Activated CD4-positive, alpha-beta memory T cell treated with anti-CD3 and anti-CD28 coated beads for 36 hours (primary cell): ENCODE results near the gene TRIM72. TPM values are rescaled to one million over a fixed set of nuclear protein-coding genes. Genes with fewer than 3 reads are reported as not detected.

ENCODE experiments used
- CTCF ChIA-PET: fragments of 350-600 bp; sonication (Branson Sonifier 250); formaldehyde crosslinking; loops from one replicate; lab custom pipeline; 2021; ENCODE audit warnings: antibody characterized with exemption, inconsistent platforms; lab: Charles Lee
- POLR2A ChIA-PET: fragments of 350-600 bp; sonication (Branson Sonifier 250); formaldehyde crosslinking; loops from one replicate; lab custom pipeline; 2021; ENCODE audit warnings: antibody characterized with exemption; lab: Charles Lee
- DNase-seq: peaks from one replicate; pipeline ENCODE4 v3.0.0-alpha.2; 2020
- H3K27ac Mint-ChIP-seq: one replicate; pipeline ENCODE4 v1.8.0; 2021; ENCODE audit warnings: mixed read lengths
- H3K27me3 Mint-ChIP-seq: one replicate; pipeline ENCODE4 v1.8.0; 2021; ENCODE audit warnings: mixed read lengths
- H3K36me3 Mint-ChIP-seq: one replicate; pipeline ENCODE4 v1.8.0; 2021; ENCODE audit warnings: mixed read lengths
- H3K4me1 Mint-ChIP-seq: one replicate; pipeline ENCODE4 v1.8.0; 2021; ENCODE audit warnings: low read depth, mixed read lengths
- H3K4me3 Mint-ChIP-seq: one replicate; pipeline ENCODE4 v1.8.0; 2021; ENCODE audit warnings: mild to moderate bottlenecking, mixed read lengths
- H3K9me3 Mint-ChIP-seq: one replicate; pipeline ENCODE4 v1.8.0; 2021; ENCODE audit warnings: mixed read lengths
- intact Hi-C: fragments of 100-400 bp; cut with micrococcal nuclease; formaldehyde crosslinking; loops from one replicate; pipeline ENCODE4 v1.15.1; 2023
- total RNA-seq, 2 experiments: library from RNA; stranded (reverse); gene quantifications; one replicate each; pipeline ENCODE4 v1.2.3, GENCODE V29; 2021

The TRIM72 gene
- total RNA-seq, 2 experiments from 2014 or later: not detected

DNA sequence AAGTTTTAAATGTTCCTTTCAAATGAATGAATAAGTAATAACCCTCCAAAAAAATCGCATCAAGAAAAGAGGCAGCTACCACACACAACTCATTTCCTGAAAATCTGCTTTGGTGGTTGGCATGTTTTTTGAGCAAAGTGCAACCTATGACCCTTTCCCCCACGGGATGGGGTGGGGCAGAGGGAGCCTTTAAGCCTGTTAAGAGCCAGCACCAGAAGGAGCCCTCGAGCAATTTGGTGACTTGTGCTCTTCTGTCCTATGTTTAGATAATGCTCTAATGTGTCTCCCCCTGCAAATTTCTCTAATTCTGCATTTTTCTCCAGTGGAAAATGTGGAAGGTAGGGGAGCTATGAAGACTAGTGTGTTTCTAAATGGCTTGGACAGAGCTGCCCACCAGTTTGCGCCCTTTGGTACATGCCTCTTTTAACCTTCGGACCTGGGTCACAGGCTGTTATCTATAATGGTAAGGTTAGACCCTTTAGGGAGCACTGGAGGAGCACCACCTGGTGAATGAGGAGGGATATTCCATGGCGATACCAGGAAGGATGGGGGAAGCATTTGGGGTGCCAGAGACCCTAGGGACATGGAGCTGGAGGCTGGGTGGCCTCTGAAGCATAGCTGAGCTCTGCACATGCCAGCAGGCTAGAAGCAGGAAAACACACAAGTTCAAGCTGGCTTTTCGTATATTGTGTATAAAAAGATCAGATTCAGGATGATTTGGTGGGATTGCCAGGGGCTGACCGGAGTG is 12.9 kb upstream of the TRIM72 start:
- ChIA-PET POLR2A (interaction anchor here (0.6 to 3.8 kb wide), 7 partner anchors 10 to 263 kb away, joined by 3 to 30 read pairs (median 4); partner anchors contain the start of gene FUS), CTCF (interaction anchor here (0.5 to 4.1 kb wide), 8 partner anchors 12 to 255 kb away, joined by 3 to 28 read pairs (median 4); partner anchors contain the start of gene ZNF843)
- Mint-ChIP-seq H3K27me3 (no peaks in the 10 kb centered on the region), H3K4me1 (peaks cover 60% of the 10 kb centered on the region), H3K27ac (peak overlapping the region; percentile 69), H3K36me3 (peaks cover 20% of the 10 kb centered on the region), H3K4me3 (peak overlapping the region; percentile 78), H3K9me3 (no peaks in the 10 kb centered on the region)
- peak; percentile 76 for DNase-seq
- intact Hi-C loops: loop anchor here (1.0 to 5.0 kb wide), 3 partner anchors 151 to 241 kb away; partner anchors contain the start of gene ZNF843

DNA sequence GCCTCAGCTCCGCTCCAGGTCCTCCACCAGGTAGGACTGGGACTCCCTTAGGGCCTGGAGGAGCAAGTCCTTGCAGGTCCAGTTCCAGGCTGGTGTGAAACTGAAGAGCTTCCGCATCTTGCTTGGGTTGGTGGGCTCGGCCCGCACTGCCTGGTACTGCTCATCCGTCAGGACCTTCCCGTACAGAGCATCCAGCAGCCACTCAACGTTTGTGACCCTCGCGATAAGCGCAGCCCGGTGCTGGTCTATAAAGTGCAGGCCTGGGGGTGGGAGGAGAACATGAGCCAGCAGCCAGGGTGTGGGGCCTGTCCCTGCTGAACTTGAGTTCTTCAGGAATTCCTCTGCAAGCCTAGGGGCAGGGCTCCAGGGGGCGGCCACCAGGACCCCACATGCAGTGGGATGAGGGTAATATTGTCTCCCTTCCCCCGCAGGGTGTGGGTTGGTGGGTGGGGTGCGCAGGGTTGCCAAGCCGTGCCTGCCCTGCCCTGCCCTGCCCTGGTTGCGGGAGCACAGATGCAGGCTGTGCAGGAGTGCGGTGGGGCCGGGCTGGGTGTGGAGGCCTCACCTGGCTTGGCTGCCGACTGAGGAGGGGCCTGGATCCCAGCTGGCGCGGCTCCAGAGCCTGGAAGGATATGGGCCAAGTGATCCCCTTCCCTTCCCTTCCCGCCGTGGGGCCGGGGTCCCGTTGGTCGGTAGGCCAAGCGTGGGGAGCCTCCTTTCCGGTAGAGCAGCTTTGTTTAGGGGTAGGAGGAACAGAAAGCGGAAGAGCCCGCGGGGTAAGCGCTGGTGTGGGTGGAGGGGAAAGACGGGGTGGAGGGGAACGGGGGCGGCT is 12.1 kb upstream of the TRIM72 start:
- H3K27me3 Mint-ChIP-seq: no peaks in the 10 kb centered on the region
- H3K27ac Mint-ChIP-seq: peak overlapping the region; percentile 69
- peak; percentile 47 for DNase-seq
- POLR2A ChIA-PET: interaction anchor here (0.8 to 3.8 kb wide), 7 partner anchors 8 to 24 kb away, joined by 3 to 30 read pairs (median 6); partner anchors contain the start of gene FUS
- H3K9me3 Mint-ChIP-seq: no peaks in the 10 kb centered on the region
- peaks cover 14% of the 10 kb centered on the region for H3K36me3 Mint-ChIP-seq
- CTCF ChIA-PET: interaction anchor here (0.5 to 4.1 kb wide), 8 partner anchors 11 to 254 kb away, joined by 3 to 28 read pairs (median 4); partner anchors contain the start of gene ZNF843
- peaks cover 57% of the 10 kb centered on the region for H3K4me1 Mint-ChIP-seq
- H3K4me3 Mint-ChIP-seq: peak overlapping the region; percentile 78
- intact Hi-C loops: loop anchor here (5.0 kb wide), 2 partner anchors 151 to 241 kb away; partner anchors contain the start of gene ZNF843

DNA sequence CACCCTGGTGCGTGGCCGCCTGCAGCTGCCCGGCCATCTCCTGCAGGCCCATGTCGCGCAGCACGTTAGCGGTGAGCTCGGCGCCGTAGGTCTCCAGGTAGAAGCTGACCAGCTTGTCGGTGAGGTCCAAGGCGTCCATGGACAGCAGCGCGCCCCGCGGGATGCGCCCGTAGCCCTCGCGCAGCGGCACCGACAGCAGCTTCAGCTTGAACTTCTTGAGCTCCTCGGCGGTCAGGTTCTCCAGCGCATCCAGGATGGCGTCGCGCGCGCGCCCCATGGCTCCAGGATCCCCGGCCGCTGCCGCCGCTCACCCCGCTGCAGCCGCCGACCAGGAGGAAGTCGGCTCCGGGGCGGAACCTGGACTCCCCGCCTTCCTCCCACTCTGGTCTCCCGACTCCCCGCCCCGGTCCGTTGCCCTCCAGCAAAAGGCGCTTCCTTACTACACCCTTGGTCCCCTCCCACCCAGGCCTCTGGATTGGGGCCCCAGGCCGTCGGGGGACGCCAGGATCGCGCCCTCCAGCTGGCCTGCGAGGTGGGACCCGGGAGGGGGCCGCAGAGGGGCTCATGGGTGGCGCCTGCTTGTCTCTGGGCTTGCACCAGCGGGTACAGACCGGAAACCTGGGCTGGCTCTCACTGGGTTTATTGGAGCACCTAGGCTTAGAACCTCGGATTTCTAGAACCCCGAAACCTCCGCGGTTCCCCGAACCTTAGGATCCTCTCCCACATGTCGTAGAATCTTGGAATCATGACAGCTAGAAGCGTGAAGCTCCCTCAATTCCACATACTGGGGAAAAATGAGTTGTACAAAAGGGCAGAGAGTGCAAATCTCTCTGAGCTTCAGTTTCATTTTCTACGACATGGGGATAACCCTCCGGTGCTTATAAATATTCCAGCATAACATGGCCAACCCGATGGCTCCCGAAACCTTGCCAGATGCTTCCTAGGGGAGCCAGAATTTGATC is 11.2 kb upstream of the TRIM72 start, which contains the start of gene PYCARD:
Gene PYCARD (minus strand): TSS at position 347 of the 962 bp plus-strand sequence. CDS start 70 bp downstream, at position 277.
- peak within 1 kb of the TSS; percentile 78 for H3K4me3 Mint-ChIP-seq

DNA sequence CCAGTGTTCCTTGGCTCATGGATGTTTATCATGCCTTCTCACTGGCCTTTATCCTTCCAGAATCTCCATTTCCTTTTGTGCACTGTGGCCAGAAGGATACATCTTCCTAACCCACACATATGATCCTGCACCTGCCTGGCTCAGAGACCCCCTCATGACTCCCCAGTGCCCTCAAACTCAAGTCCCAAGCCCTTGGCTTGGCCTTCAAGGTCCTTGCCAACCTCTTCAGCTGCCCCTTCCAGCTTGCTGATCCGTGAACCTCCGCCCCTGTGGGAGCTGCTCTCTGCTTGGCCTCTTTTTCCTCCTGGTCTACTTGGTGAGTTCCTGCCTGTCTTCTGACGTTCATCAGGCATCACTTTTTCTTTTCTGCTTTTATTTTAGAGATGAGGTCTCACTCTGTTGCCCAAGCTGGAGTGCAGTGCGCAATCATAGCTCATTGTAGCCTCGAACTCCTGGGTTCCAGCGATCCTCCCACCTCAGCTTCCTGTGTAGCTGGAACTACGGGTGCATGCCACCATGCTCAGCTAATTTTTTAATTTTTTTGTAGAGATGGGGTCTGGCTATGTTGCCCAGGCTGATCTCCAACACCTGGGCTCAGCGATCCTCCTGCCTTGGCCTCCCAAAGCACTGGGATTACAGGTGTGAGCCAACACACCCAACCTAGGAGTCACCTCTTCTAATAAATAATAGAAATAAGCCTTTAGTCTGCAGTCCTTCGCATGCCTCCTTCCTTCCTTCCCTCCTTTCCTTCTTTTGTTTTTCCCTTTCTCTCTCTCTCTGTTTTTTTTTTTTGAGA is 8.8 kb upstream of the TRIM72 start:
- Mint-ChIP-seq H3K27ac (peak overlapping the region; percentile 42), H3K36me3 (peaks cover 4% of the 10 kb centered on the region), H3K4me1 (peaks cover 31% of the 10 kb centered on the region), H3K4me3 (no peak overlapping the region), H3K9me3 (no peaks in the 10 kb centered on the region), H3K27me3 (no peaks in the 10 kb centered on the region)
- ChIA-PET CTCF (interaction anchor here (0.6 to 0.7 kb wide), 2 partner anchors 12 to 57 kb away, joined by 3 read pairs; no protein-coding TSS in a partner anchor), POLR2A (no interaction called here)
- intact Hi-C loops: loop anchor here (5.0 kb wide), 2 partner anchors 147 to 237 kb away; partner anchors contain the start of gene ZNF843
- DNase-seq: no peak

More for the DNA sequence above, 11.2 kb upstream of the TRIM72 start, which contains the start of gene PYCARD:
- H3K27ac Mint-ChIP-seq: peak within 1 kb of the TSS; percentile 69
- peaks cover 54% of the 10 kb centered on the region for H3K4me1 Mint-ChIP-seq
- peaks cover 13% of the 10 kb centered on the region for H3K36me3 Mint-ChIP-seq
- intact Hi-C loops: loop anchor here (5.0 kb wide), 2 partner anchors 150 to 240 kb away; partner anchors contain the start of gene ZNF843
- peak; percentile 49 for DNase-seq
- CTCF ChIA-PET: interaction anchor here (1.1 to 4.1 kb wide), 4 partner anchors 61 to 240 kb away, joined by 4 to 28 read pairs (median 14); partner anchors contain the start of gene ZNF843
- H3K27me3 Mint-ChIP-seq: no peaks in the 10 kb centered on the region
- H3K9me3 Mint-ChIP-seq: no peaks in the 10 kb centered on the region
- POLR2A ChIA-PET: interaction anchor here (0.6 to 3.8 kb wide), 8 partner anchors 9 to 179 kb away, joined by 3 to 30 read pairs (median 5); partner anchors contain the start of gene FUS

DNA sequence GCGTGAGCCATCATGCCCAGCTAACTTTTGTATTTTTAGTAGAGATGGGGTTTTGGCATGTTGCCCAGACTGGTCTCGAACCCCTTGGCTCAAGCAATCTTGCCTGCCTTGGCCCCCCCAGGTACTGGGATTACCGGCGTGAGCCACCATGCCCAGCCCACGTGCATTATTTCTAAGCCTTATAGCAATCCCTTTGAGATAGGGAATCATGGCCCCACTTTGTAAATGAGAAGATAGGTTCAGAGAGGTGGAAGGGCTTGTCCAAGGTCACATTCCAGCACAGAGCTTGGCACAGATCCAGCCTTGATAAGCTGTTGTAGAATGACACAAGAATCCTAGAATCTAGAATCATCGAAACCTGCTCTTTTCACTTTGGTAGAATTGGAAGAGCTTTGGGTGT is 7.1 kb upstream of the TRIM72 start:
- intact Hi-C loops: no loop called here
- Mint-ChIP-seq H3K4me1 (peaks cover 18% of the 10 kb centered on the region), H3K27ac (no peak overlapping the region), H3K4me3 (no peak overlapping the region), H3K27me3 (no peaks in the 10 kb centered on the region), H3K9me3 (no peaks in the 10 kb centered on the region), H3K36me3 (no peaks in the 10 kb centered on the region)
- ChIA-PET CTCF (no interaction called here), POLR2A (no interaction called here)
- no peak for DNase-seq

DNA sequence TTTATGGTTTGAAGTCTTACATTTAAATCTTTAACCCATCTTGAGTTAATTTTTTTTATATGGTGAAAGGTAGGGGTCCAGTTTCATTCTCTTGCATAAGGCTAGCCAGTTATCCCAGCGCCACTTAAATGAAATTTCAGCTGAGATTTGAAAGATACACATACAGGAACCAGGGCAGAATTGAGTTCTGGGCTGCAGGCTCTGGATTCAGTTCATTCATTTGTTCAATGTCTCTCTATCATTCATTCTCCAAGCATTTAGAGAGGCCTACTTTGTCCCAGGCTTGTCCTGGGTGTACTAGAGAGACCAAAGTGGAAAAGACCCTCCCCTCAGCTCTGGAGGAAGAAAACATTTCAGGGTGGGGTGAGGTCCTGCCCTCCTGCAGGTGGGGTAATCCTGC is 577 bp upstream of the TRIM72 start:
- intact Hi-C loops: no loop called here
- H3K27ac Mint-ChIP-seq: no peak overlapping the region
- no peak for DNase-seq
- ChIA-PET POLR2A (interaction anchor here (2.1 kb wide), 1 partner anchor 33 kb away, joined by 10 read pairs; the partner anchor contains the start of gene FUS), CTCF (interaction anchor here (0.6 to 0.9 kb wide), 2 partner anchors 12 to 71 kb away, joined by 3 to 6 read pairs; no protein-coding TSS in a partner anchor)
- H3K4me3 Mint-ChIP-seq: no peak overlapping the region
- no peaks in the 10 kb centered on the region for H3K9me3 Mint-ChIP-seq
- no peaks in the 10 kb centered on the region for H3K36me3 Mint-ChIP-seq
- peaks cover 36% of the 10 kb centered on the region for H3K27me3 Mint-ChIP-seq
- peaks cover 21% of the 10 kb centered on the region for H3K4me1 Mint-ChIP-seq

DNA sequence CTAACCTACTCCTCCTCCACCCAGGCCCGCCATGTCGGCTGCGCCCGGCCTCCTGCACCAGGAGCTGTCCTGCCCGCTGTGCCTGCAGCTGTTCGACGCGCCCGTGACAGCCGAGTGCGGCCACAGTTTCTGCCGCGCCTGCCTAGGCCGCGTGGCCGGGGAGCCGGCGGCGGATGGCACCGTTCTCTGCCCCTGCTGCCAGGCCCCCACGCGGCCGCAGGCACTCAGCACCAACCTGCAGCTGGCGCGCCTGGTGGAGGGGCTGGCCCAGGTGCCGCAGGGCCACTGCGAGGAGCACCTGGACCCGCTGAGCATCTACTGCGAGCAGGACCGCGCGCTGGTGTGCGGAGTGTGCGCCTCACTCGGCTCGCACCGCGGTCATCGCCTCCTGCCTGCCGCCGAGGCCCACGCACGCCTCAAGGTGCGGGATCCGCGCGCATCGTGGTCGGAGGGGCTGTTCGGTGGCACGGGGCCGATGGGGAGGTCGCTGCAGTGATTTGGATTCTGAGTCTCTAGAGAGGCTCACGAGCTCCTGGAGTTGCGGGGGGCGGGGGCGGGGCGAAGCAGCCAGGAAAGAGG is 878 bp downstream of the TRIM72 start:
- ChIA-PET CTCF (interaction anchor here (0.6 kb wide), 1 partner anchor 185 kb away, joined by 3 read pairs; no protein-coding TSS in a partner anchor), POLR2A (interaction anchor here (2.1 kb wide), 1 partner anchor 35 kb away, joined by 10 read pairs; the partner anchor contains the start of gene FUS)
- no peaks in the 10 kb centered on the region for H3K36me3 Mint-ChIP-seq
- peak overlapping the region; percentile 32 for H3K4me3 Mint-ChIP-seq
- H3K27me3 Mint-ChIP-seq: peaks cover 44% of the 10 kb centered on the region
- peaks cover 21% of the 10 kb centered on the region for H3K4me1 Mint-ChIP-seq
- DNase-seq: no peak
- no peak overlapping the region for H3K27ac Mint-ChIP-seq
- intact Hi-C loops: loop anchor here (5.0 kb wide), 1 partner anchor 53 kb away; no protein-coding TSS in a partner anchor
- H3K9me3 Mint-ChIP-seq: no peaks in the 10 kb centered on the region

DNA sequence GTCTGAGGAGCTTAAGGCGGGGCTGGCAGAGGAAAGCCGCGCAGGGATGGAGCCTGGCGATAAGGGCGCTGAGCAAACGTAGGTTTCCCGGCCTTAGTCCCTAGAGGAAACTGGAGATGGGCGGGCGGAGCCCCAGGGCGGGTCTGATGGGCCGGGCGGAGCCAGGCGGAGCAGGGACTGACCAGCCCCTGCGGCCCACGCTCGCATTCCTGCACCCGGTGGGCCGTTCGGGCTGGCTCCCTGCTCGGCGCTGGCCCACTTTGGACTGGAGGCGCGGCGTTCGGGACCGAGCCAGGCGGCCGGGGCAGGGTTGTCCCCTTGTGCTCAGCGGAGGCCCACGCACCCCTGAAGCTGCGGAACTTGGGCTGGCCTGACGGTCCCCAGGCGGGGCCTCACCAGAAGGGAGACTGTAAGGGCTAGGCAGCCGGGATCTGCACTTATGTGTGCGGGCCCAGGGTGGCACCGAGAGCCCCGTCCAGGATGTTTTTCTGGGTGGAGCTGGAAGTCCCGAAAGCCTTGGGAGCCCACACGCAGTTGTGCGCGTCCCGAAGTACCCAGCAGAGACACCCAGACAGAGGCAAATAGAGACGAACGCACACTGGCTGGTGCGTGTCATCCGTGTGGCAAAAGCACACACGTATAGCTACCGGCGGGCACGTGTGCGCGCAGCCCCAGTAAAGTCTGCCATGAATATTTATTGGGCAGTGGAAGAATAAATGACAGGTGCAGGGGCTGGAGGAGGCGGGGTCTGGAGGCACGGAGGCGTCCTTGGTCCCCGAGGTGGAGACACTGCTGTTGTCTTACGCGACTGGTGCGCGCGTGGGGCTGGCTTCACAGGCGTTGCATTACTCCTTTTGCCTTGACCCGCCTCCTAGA is 1.6 kb downstream of the TRIM72 start:
- H3K27ac Mint-ChIP-seq: no peak overlapping the region
- intact Hi-C loops: loop anchor here (5.0 kb wide), 1 partner anchor 52 kb away; no protein-coding TSS in a partner anchor
- H3K36me3 Mint-ChIP-seq: no peaks in the 10 kb centered on the region
- peaks cover 21% of the 10 kb centered on the region for H3K4me1 Mint-ChIP-seq
- peak overlapping the region; percentile 46 for H3K4me3 Mint-ChIP-seq
- DNase-seq: peak; percentile 32
- no peaks in the 10 kb centered on the region for H3K9me3 Mint-ChIP-seq
- peaks cover 44% of the 10 kb centered on the region for H3K27me3 Mint-ChIP-seq
- ChIA-PET POLR2A (interaction anchor here (1.2 kb wide), 1 partner anchor 36 kb away, joined by 3 read pairs; the partner anchor contains the start of gene FUS), CTCF (interaction anchor here (0.6 to 0.9 kb wide), 2 partner anchors 167 to 185 kb away, joined by 3 to 6 read pairs; no protein-coding TSS in a partner anchor)
